ENCODE results near the gene PPID. TPM values are rescaled to one million over a fixed set of nuclear protein-coding genes. Genes with fewer than 3 reads are reported as not detected.

The PPID gene
- total RNA-seq, 1 experiment from 2014 or later, result 28.2 TPM

DNA sequence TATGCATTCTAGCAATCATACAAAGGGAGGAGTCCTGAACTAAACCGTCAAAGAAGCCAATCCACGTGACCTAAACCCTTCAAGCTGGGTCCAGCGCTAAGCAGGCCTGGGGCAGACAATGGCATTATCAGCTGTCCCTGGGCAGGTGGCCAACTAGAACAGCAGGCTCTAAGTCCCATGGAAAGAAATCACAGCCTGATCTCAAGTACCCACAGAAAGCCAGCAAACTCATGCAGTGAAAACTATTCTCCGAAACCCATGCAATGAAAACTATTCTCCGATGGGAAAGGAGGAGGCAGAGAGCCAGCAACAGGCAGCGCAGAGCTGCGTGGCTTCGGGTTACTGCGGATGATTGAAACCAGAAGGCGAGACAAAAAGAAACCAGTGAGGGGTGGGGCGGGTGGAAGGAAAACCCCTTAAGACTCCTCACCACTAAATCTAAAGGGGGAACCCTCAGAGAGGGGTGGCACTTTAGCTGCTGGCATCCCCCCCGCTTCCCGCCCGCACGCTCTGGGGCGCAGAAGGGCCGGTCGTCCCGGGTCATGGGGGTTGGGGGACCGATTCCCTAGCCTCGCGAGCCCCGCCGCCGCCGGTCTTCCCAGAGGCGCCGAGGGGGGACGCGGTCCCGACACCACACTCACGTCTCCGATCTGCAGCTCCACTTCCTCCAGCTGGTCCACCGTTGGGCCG lies 52.1 kb downstream of the PPID start:
- ChIA-PET POLR2A (ENCODE audit: unreplicated experiment) (interaction anchor here (0.6 kb wide), 1 partner anchor 139 kb away, joined by 3 read pairs; no protein-coding TSS in a partner anchor), CTCF (interaction anchor here (0.5 kb wide), 1 partner anchor 1797 kb away, joined by 3 read pairs; no protein-coding TSS in a partner anchor)
- Histone ChIP-seq H3K9me3 (ENCODE audit: insufficient read depth, low read depth) (no peaks in the 10 kb centered on the region), H3K9me2 (ENCODE audit: insufficient read depth) (no peaks in the 10 kb centered on the region), H3K4me3 (peak overlapping the region; percentile 83), H3K27me3 (ENCODE audit: insufficient read depth, low read depth) (no peaks in the 10 kb centered on the region), H3K27ac (peak overlapping the region; percentile 74), H2AFZ (peak overlapping the region; percentile 97), H3K4me2 (peak overlapping the region; percentile 91), H4K20me1 (ENCODE audit: insufficient read depth) (no peaks in the 10 kb centered on the region), H3F3A (ENCODE audit: insufficient read depth, low read depth) (peaks cover 8% of the 10 kb centered on the region; the same call in 1 of the 2 replicates), H3K36me3 (ENCODE audit: low read depth) (no peaks in the 10 kb centered on the region), H3K79me2 (ENCODE audit: low read depth) (peaks cover 19% of the 10 kb centered on the region), H3K4me1 (replicated peaks; ENCODE audit: insufficient read depth) (peaks cover 8% of the 10 kb centered on the region)
- BruUV-seq (replicated peaks), result no TSS peak
- TF ChIP-seq, protein P1, sequence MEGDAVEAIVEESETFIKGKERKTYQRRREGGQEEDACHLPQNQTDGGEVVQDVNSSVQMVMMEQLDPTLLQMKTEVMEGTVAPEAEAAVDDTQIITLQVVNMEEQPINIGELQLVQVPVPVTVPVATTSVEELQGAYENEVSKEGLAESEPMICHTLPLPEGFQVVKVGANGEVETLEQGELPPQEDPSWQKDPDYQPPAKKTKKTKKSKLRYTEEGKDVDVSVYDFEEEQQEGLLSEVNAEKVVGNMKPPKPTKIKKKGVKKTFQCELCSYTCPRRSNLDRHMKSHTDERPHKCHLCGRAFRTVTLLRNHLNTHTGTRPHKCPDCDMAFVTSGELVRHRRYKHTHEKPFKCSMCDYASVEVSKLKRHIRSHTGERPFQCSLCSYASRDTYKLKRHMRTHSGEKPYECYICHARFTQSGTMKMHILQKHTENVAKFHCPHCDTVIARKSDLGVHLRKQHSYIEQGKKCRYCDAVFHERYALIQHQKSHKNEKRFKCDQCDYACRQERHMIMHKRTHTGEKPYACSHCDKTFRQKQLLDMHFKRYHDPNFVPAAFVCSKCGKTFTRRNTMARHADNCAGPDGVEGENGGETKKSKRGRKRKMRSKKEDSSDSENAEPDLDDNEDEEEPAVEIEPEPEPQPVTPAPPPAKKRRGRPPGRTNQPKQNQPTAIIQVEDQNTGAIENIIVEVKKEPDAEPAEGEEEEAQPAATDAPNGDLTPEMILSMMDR (conservative IDR thresholded peaks at IDR 0.05), result no peak
- no peak for TF ChIP-seq EZH2 (IDR thresholded peaks at IDR 0.05; ENCODE audit: low read depth)
- DNase-seq, result peak; percentile 57 to 63
- intact Hi-C loops (cut with micrococcal nuclease; ENCODE audit: unreplicated experiment), result loop anchor here (2.0 kb wide), 1 partner anchor 432 kb away; the partner anchor contains the start of gene RAPGEF2

DNA sequence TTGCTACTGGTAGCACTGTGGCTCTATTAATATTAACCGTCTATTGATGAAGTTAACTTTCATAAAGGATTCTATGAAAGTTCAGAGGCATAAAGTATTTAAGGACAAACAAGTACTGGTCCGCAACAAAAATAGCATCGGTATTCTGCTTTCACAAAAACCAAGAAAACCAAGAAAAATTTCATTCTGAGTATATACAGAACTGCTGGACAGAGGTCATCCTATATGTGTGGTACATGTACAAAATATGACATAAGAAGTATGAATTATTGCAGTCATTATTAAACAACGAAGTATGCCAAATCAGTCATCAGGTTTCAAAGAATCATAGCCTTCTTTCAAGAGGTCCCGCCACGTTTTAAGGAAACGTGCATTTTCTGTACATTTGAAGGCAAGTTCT lies 53.9 kb downstream of the PPID start:
- H3K9me2 ChIP-seq (ENCODE audit: insufficient read depth), result no peaks in the 10 kb centered on the region
- peaks cover 19% of the 10 kb centered on the region for H3K79me2 ChIP-seq (ENCODE audit: low read depth)
- no peak overlapping the region for H3K27ac ChIP-seq
- H2AFZ ChIP-seq, result no peak overlapping the region
- H3K27me3 ChIP-seq (ENCODE audit: insufficient read depth, low read depth), result no peaks in the 10 kb centered on the region
- H3K36me3 ChIP-seq (ENCODE audit: low read depth), result no peaks in the 10 kb centered on the region
- no peaks in the 10 kb centered on the region for H4K20me1 ChIP-seq (ENCODE audit: insufficient read depth)
- intact Hi-C loops (cut with micrococcal nuclease; ENCODE audit: unreplicated experiment), result no loop called here
- H3K4me1 ChIP-seq (replicated peaks; ENCODE audit: insufficient read depth), result peaks cover 8% of the 10 kb centered on the region
- no TSS peak for BruUV-seq (replicated peaks)
- POLR2A ChIA-PET (ENCODE audit: unreplicated experiment), result no interaction called here
- no peak overlapping the region for H3K4me2 ChIP-seq
- CTCF ChIA-PET, result no interaction called here
- no peaks in the 10 kb centered on the region for H3K9me3 ChIP-seq (ENCODE audit: insufficient read depth, low read depth)
- H3F3A ChIP-seq (ENCODE audit: insufficient read depth, low read depth), result peaks cover 8% of the 10 kb centered on the region; the same call in 1 of the 2 replicates
- no peak for TF ChIP-seq EZH2 (IDR thresholded peaks at IDR 0.05; ENCODE audit: low read depth)
- TF ChIP-seq, protein P1 (conservative IDR thresholded peaks at IDR 0.05), result no peak
- DNase-seq, result no peak
- H3K4me3 ChIP-seq, result no peak overlapping the region

DNA sequence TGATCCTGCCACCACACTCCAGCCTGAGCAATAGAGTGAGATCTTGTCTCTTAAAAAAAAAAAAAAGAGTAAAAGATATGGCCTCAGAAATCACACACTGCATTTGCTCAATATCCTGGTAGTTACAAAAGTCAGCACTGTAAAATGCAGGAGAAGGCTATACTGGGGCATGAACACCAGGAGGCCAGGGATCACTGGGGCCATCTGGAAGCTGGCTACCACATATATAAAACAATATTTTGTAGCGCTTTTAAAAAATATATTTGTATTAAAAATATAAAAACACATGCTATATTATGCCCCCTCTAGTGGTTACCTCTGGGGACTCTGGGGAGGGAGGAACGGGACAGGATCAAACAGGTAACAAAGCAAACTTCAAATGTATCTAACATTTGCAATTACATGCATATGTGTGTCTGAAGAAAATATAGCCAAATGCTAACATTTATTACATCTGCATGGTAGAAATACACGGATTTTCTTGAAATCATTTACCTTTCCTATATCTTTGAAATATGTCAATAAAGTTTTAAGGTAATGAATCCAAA lies 55.5 kb downstream of the PPID start:
- no peak overlapping the region for H3K4me3 ChIP-seq
- intact Hi-C loops (cut with micrococcal nuclease; ENCODE audit: unreplicated experiment), result loop anchor here (1.0 kb wide), 1 partner anchor 536 kb away; no protein-coding TSS in a partner anchor
- TF ChIP-seq, protein P1 (conservative IDR thresholded peaks at IDR 0.05), result peak; percentile 63
- no peak for TF ChIP-seq EZH2 (IDR thresholded peaks at IDR 0.05; ENCODE audit: low read depth)
- no peak overlapping the region for H3K27ac ChIP-seq
- no peaks in the 10 kb centered on the region for H3K27me3 ChIP-seq (ENCODE audit: insufficient read depth, low read depth)
- BruUV-seq (replicated peaks), result no TSS peak
- H2AFZ ChIP-seq, result no peak overlapping the region
- peak; percentile 21 to 35 for DNase-seq
- peaks cover 5% of the 10 kb centered on the region; the same call in 1 of the 2 replicates for H3F3A ChIP-seq (ENCODE audit: insufficient read depth, low read depth)
- H3K4me1 ChIP-seq (replicated peaks; ENCODE audit: insufficient read depth), result peaks cover 8% of the 10 kb centered on the region
- H4K20me1 ChIP-seq (ENCODE audit: insufficient read depth), result no peaks in the 10 kb centered on the region
- no peaks in the 10 kb centered on the region for H3K9me2 ChIP-seq (ENCODE audit: insufficient read depth)
- no peak overlapping the region for H3K4me2 ChIP-seq
- peaks cover 19% of the 10 kb centered on the region for H3K79me2 ChIP-seq (ENCODE audit: low read depth)
- ChIA-PET POLR2A (ENCODE audit: unreplicated experiment) (interaction anchor here (0.7 kb wide), 1 partner anchor 1903 kb away, joined by 14 read pairs; no protein-coding TSS in a partner anchor), CTCF (interaction anchor here (0.7 kb wide), 1 partner anchor 1060 kb away, joined by 3 read pairs; no protein-coding TSS in a partner anchor)
- H3K36me3 ChIP-seq (ENCODE audit: low read depth), result no peaks in the 10 kb centered on the region
- no peaks in the 10 kb centered on the region for H3K9me3 ChIP-seq (ENCODE audit: insufficient read depth, low read depth)
